ENCODE data around the gene CPED1.

The CPED1 gene

GRCh38 chr7:120988591-120989256, at the start of gene CPED1:
Gene CPED1 (plus strand): TSS chr7:120988711. CDS start chr7:120989622, 911 bp downstream.
- peak; percentile 16 to 33 for DNase-seq

DNA sequence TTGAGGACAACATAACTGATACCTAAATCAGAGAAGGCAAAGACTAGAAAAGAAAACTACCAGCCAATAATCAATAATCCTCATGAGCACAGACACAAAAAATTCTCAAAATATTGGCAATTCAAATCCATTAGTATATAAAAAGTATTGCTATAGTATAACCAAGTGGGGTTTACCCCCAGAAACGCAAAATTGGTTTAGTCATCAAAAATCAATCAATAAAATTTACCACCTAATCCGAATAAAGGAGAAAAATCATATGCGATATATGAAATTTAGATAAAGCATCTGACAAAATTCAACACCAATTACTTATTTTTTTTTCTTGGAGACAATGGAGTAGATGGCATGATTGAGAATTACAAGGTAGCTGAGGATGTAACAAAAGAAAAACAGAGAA, 49.2 kb upstream of the CPED1 start:
- DNase-seq, result no peak

DNA sequence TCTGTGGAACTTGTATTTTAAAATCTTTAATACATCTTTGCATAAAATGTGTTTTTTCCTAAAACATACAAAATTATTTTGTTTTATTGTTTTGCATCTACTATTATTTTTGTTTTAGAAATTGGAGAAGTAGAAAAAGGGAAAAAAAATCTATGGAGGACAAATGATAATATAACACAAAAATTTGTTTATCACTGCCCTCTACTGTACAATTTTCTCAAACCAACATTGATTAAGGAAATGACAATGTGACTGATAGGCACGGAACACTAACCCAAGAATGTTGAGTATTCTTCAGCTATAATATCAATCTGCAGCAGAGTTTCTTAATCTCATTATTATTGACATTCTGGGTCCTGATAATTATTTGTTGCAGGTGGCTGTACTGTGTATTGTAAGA, 47.4 kb upstream of the CPED1 start:
- DNase-seq, result peak in 1 of 2 donors; percentile 16

DNA sequence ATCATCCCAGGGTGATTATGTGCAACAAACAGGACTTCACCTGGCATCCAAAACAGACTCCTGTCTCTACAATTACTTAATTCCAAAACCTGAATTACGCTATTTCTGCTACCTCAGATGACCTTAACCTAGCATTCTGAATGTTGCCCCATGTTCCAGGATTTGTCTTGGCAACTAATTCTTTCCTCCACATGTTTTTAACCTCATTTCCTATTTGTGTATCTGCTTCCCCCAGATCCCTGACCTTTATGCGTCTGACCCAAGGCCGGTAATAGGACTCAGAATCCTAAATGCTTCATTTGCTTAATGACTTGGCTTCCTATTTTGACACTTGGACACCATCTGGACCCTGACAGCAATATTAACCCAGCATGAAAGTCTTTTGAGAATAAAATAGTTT, 46.7 kb upstream of the CPED1 start:
- no peak for DNase-seq

DNA sequence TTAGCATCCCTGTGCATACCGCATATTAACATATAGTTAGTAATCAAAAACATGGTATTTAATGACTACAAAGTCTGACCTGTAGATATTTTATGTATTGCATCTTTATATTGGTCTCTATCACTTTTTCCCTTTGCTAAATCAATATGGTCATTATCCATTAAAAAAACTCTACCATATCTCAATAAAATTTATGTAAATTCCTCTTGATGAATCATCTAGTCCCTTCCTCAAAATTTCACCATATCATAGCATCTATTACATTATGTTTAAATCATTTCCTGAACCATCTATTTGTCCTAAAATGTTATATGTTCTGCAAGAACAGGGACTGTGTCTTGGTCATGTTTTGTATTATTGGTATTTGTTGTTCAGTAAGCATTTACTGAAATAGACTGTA, 45.6 kb upstream of the CPED1 start:
- DNase-seq, result no peak

DNA sequence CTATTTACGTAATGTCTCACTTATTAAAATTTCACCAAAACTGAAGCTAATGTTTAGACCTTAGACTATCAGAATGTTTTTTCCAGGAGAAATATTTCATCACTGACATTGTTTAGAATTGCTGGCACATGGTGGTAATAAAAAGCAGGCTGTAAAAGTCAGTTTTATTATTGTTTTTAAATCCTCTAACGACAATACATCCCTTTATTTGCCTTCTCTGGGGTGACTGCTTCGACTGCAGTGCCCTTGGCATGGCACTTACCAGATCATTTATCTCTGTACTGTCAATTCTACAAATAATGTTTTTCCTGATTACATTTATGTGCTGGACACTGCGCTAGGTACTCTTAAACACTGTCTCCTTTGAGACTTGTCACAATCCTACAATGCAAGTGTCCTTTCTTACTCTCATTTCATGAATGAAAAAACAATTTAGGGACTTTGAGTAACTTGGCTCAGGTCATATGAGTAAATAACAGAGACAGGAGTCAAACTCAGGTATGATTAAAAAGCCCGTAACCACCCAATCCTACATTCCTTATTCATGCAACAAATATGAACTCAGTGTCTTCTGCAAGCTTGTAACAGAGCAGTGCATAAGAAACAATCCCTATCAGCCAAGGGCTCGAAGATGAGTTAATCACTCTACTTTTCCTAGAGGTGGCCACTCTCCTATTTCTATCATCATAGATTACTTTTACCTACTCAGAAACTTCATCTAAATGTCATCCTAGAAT, 43.5 kb upstream of the CPED1 start:
- DNase-seq, result no peak

DNA sequence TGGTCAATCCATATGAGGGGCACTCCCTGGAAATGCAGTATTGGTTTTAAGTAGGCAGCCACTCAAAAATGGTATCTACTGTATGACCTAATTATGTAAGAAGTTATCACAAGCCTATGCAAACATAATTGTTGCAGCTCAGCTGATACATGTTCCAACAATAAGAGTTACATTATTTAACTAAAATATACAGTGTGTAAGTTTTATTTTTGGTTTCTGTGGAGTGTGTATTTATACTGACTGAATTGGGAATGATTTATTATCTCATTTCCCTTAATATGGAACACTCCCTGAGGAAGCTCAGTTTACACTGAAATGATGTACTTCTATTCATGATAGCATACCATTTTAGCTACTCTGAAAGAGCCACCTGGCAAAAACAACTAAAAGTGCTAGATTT, 40.5 kb upstream of the CPED1 start:
- DNase-seq, result no peak

GRCh38 chr7:120949393-120949911, 39.1 kb upstream of the CPED1 start:
- DNase-seq, result no peak

DNA sequence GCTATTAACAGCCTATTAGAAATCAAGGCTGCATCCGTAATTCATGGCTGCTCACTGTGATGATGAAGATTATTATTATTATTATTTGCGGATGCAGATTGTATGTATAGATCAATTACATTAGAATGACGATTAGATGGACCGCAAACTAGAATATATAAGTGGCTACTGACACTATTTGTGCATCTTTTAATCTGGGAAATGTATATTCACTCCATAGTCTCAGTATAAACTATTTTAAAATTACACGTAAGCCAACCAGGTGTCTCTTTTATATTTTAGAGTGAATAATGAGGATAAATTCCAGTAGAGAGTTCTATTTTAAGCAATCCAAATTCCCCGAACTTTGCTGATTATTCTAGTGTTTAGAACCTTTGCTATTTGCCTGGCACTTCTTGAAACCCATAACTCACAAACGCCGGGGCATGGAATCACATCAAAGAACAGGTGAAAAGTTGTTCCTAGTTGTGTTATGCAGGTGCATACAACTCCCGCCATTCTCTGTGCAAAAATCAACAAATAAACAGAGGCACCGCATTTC, 38.4 kb upstream of the CPED1 start:
- DNase-seq, result peak in 1 of 2 donors; percentile 11

DNA sequence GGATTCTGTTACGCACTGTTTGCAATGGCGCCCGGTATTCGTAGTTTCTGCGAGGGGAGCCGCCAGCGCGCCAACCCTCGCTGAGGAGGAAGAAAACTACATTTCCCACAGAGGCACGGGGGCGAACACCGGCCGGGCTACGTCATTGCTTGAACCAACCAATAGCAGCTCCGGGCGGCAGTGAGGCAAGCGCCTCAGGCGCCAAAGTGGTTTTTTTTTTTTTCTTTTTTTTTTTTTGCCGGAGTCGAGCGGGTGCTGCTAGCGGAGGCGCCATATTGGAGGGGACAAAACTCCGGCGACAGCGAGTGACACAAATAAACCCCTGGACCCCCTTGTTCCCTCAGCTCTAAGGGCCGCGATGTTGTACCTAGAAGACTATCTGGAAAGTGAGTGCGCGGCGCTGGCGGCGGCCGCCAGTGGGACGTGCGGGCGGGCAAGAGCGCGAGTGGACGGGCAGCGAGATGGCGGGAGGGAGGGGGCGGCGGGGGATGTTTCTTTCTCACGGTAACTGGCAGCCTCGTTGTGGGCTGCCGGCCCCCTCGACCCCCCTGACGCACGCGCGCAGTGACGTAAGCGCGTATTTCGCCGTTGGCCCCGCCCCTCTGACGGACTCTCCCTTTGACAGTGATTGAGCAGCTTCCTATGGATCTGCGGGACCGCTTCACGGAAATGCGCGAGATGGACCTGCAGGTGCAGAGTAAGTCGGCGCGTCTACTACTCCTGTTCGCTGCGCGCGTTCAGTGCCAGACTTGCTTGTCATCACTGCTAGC, 37.8 kb upstream of the CPED1 start, which contains the start of gene ING3:
Gene ING3, plus strand, starts transcription at position 239 of the 770 bp plus-strand sequence. Its CDS starts 120 bp downstream, at position 359.
- DNase-seq, result peak; percentile 98 to 99

GRCh38 chr7:120951309-120951699, 37.2 kb upstream of the CPED1 start:
- no peak for DNase-seq

- DNase-seq, result peak in 1 of 2 donors; percentile 13
Observed at GRCh38 chr7:120951826-120952225, 36.7 kb upstream of the CPED1 start.

DNA sequence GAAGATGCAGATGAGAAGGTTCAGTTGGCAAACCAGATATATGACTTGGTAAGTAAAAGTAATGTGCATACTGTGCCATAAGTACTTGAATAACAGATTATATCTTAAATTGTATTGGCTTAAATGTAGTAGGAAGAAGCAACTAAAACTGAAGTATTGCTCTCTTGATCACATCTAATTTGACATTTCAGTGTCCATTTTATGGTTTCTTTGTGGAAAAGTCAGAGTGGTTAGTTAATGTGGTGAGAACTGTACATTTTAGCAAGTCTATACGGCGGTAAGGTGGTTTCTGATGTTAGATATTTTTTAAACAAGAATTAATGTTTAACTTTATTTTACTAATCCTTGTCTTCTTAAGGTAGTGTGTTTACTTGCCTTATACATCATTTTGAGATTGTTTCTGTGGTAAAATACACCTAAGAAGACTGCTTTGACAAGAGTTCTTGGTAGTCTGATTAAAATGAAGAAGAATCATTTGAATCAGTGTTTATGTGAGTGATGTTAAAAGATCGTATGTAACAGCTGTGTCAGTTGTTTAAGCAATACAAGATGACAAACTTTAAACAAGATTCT, 32.8 kb upstream of the CPED1 start:
- no peak for DNase-seq

GRCh38 chr7:120959929-120960484, 28.5 kb upstream of the CPED1 start:
- no peak for DNase-seq

GRCh38 chr7:120960714-120961113, 27.8 kb upstream of the CPED1 start:
- no peak for DNase-seq

- DNase-seq, result no peak
Observed at GRCh38 chr7:120961638-120962173, 26.8 kb upstream of the CPED1 start.

DNA sequence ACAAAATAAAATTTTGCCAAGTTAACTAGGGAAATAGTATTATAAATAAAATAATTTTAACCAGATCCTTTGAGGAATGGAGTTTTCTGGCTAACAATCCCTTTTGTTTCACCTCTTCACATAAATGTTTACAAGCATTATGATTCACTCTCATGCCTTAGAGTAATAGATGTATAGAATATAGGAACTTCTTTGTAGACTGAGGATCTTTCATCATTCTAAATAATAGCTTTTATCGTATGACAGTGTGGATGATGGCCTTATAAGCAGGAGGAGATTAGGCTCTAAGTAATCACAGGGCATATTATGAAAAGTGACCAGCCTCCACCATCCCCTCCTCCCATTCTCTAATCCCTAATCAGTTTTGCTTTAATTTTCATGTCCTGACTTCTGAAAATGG, 24.4 kb upstream of the CPED1 start:
- no peak for DNase-seq

DNA sequence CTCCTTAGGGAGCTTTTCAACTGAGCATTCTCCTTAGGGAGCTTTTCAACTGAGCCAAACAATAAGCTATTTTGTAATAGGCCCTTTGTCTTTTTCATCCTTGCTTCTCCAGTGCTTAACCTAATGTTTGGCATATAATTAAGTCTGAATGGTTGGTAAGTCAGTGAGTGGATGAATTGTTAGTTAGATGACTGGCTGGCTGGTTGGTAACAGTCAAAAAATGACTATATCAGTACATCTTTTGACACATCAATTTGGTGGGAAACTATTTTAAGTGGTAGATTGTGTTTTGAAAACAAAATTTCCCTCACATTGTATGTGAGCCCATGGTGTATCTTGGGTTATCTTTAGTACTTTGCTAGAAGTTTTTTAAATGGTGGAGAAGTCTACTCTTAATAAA, 21.6 kb upstream of the CPED1 start:
- DNase-seq, result no peak

DNA sequence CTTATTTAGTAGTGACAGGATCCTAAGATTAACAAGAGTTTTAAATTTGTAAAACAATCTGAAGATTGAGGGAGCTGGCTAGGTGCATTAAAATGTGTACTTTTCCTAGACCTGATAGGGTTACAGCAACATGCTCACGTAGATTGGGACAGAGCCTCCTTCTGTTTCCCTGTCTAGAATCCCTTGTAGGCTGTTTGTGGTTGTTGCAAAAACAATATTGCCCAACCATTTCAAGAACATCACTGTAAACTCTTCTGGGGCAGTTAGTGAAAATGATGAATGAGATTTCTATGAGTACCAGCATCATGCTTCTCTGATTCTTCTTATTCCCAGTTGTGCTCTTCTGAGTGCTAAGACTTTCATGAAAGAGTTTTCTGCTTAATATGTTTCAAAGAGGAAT, 14.7 kb upstream of the CPED1 start:
- no peak for DNase-seq

DNA sequence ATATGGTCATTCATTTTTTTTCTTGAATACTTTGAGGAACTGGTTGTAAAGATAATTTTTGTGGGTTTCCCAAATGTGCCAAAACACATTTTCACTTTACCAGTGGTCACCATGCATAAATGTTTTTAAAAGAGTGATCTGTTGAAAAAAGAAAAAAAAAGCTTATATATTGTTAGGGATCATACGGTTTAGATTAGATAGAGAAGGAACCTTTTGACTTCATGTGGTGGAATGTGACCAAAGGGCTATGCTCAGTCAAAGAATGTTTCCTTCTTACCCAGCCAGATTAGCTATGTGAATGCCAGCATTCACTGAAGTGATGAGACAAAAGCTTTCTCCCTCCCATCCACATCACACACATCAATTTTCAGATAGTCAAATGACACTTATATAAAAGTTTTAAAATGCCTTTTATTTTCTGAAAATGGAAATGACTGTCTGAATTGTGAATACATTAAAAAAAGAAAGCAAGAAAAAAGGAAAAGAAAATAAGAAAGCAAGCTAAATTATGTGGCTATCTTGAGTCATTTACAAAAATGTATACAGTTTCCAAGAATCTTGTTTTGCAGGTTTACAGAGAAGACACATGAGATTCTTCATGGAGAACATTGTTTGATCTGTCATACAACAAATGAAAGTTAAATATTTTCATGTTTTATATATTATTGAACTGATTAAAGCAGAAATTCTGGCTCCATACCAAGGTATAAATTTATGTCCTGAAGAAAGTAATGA, 8.6 kb upstream of the CPED1 start:
- no peak for DNase-seq

GRCh38 chr7:120981117-120981516, 7.4 kb upstream of the CPED1 start:
- no peak for DNase-seq
